Measurements from ENCODE around the gene LHFPL5. TPM values are rescaled to one million over a fixed set of nuclear protein-coding genes. Genes with fewer than 3 reads are reported as not detected.

The LHFPL5 gene
- polyA plus RNA-seq, 4 donors, result 0.24 to 0.32 TPM; not detected in 2

- no peak for DNase-seq (ENCODE audit: low read depth in 4 of 4, low spot score in 3 of 4)
These were observed 39.1 kb downstream of the LHFPL5 start for GRCh38 chr6:35844290-35844689.

- DNase-seq (ENCODE audit: low read depth in 4 of 4, low spot score in 3 of 4), result no peak
These were observed 45.1 kb downstream of the LHFPL5 start for GRCh38 chr6:35850208-35850607.

GRCh38 chr6:35852994-35853393, 47.8 kb downstream of the LHFPL5 start:
- DNase-seq (ENCODE audit: low read depth in 4 of 4, low spot score in 3 of 4), result no peak

GRCh38 chr6:35856250-35856649, 51.1 kb downstream of the LHFPL5 start:
- DNase-seq (ENCODE audit: low read depth in 4 of 4, low spot score in 3 of 4), result no peak

GRCh38 chr6:35857853-35858252, 52.7 kb downstream of the LHFPL5 start:
- no peak for DNase-seq (ENCODE audit: low read depth in 4 of 4, low spot score in 3 of 4)

GRCh38 chr6:35859367-35859766, 54.2 kb downstream of the LHFPL5 start:
- DNase-seq (ENCODE audit: low read depth in 4 of 4, low spot score in 3 of 4), result no peak

Other genes starting within 250 kb of the LHFPL5 start
- 10 to 100 TPM; 18.0 to 32.7 (median 26.0) TPM for gene FKBP5, start 116.4 kb upstream of the LHFPL5 start, polyA plus RNA-seq (ENCODE audit: insufficient read length in 4 of 4)
- gene ARMC12, start 68.3 kb upstream of the LHFPL5 start, polyA plus RNA-seq (ENCODE audit: insufficient read length in 4 of 4), result 1 to 10 TPM in 2 of 4 donors, under 1 TPM in 2; 0.42 to 1.5 (median 1.1) TPM
- gene CLPSL2, start 28.8 kb upstream of the LHFPL5 start, polyA plus RNA-seq (ENCODE audit: insufficient read length in 4 of 4), result under 1 TPM in 2 of 4 donors, not detected in 2; 0.40 to 0.52 TPM
- gene CLPSL1, start 24.3 kb upstream of the LHFPL5 start, polyA plus RNA-seq (ENCODE audit: insufficient read length in 4 of 4), result 1 to 10 TPM in 1 of 4 donors, under 1 TPM in 1, not detected in 2; 0.40 to 1.4 TPM
- gene CLPS, start 8.0 kb upstream of the LHFPL5 start, polyA plus RNA-seq (ENCODE audit: insufficient read length in 4 of 4), result under 1 TPM in 1 of 4 donors, not detected in 3; 0.37 TPM
- 10 to 100 TPM; 33.6 to 51.9 (median 50.6) TPM for gene SRPK1, start 115.7 kb downstream of the LHFPL5 start, polyA plus RNA-seq (ENCODE audit: insufficient read length in 4 of 4)
- gene SLC26A8, start 219.3 kb downstream of the LHFPL5 start, polyA plus RNA-seq (ENCODE audit: insufficient read length in 4 of 4), result under 1 TPM; 0.16 to 0.81 (median 0.27) TPM
- 10 to 100 TPM; 52.8 to 55.8 (median 54.5) TPM for gene MAPK14, start 222.5 kb downstream of the LHFPL5 start, polyA plus RNA-seq (ENCODE audit: insufficient read length in 4 of 4)